Dermis microvascular lymphatic vessel endothelial cell (primary cell): Measurements from ENCODE around the gene CDKN2D. TPM values are rescaled to one million over a fixed set of nuclear protein-coding genes. Genes with fewer than 3 reads are reported as not detected.
"Not testable (repeated sequence)": the region's sequence is repeated elsewhere in the genome, so short reads cannot be mapped to it uniquely, and the experiment has no call there.

Source experiments
- DNase-seq, 2 donors: peaks; one replicate each; pipeline versions ENCODE4 v3.0.0 to v3.0.0-alpha.2; 2010; ENCODE audit warnings: low read depth in 2 of 2
- total RNA-seq: library from RNA; depleted of rRNA; stranded (reverse); fragments of >200 nt; gene quantifications from 2 replicates; pipeline ENCODE4 v1.2.1, GENCODE V29; 2014

Gene CDKN2D
- total RNA-seq, 1 donor from 2014 or later: 4.9 TPM

DNA sequence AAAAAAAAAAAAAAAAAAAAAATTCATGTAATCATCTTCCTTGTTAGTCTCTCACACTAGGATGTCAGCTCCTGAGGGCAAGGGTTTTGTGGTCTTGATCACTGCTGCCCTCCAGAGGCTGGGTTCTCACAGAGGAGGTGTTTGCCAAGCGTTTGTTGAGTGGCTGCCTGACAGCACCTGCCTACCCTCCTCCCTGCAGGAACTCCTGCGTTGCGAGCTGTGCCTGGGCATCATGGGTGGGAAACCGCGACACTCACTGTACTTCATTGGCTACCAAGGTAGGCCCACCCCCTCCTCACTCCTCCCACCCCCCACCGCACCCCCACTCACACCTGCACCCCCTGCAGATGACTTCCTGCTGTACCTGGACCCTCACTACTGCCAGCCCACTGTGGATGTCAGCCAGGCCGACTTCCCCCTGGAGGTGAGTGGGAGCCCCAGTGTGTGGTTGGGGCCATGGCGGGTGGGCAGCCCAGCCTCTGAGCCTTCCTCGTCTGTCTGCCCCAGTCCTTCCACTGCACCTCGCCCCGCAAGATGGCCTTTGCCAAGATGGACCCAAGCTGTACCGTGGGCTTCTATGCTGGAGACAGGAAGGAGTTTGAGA, 17.0 kb downstream of the CDKN2D start:
- no peak for DNase-seq

DNA sequence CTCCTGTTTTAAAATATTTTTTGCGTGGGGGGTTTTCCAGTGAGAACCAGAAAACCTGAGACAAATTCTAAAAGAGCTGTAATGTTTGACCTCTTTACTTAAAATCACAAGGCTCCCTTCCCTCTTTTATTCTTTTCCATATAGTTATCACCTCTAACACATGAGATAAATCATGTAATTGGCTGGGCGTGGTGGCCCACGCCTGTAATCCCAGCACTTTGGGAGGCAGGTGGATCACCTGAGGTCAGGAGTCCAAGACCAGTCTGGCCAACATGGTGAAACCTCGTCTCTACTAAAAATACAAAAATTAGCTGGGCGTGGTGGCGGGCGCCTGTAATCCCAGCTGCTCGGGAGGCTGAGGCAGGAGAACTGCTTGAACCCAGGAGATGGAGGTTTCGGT, 17.8 kb downstream of the CDKN2D start:
- DNase-seq: not testable (repeated sequence)

DNA sequence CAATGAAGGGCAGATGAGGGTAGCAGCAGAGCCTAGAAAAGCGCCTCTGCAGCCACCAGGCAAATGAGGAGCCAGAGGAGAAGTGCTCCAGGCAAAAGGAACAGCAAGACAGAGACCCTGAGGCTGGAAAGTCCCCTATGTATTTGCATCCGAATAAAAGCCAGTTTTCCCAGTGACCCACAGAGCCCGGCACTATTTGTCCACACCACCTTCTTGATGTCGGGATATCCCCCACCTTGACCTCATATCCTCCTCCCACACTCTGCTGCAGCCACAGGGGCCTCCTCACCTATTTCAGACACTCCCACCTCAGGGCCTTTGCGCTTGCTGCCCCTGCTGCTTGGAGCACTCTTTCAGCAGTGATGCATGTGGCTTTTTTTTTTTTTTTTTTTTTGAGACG, 18.4 kb downstream of the CDKN2D start:
- DNase-seq: no peak

DNA sequence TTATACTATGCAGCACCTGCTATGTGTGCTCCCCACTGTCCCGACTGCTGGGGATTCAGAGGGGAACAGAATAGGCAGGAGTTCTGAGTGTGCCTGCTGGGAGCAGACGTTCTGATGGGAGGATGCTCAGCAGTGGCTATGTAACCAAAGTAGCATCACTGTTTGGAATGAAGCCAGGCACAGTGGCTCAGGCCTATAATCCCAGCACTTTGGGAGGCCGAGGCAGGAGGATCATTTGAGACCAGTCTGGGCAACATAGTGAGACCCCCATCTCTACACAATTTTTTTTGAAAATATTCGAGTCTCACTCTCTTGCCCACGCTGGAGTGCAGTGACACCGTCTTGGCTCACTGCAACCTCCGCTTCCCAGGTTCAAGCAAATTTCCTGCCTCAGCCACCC, 19.0 kb downstream of the CDKN2D start:
- no peak for DNase-seq

DNA sequence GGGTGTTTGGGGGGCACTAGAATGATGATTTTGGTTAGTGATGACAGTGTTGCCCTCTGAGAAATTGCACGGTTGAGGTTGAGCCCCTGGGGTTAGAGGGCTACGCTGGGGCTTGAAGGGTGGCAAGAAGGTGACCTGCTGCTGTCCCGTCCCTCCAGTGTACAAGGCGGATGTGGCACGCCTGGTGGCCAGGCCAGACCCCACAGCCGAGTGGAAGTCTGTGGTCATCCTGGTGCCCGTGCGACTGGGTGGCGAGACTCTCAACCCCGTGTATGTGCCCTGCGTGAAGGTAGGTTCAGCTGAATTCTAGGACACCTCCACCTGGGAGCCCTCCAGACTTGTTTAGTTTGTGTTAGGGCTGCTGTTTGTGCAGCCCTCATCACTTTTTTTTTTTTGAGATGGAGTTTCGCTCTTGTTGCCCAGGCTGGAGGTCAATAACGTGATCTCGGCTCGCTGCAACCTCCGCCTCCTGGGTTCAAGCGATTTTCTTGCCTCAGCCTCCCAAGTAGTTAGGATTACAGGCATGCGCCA, 20.0 kb downstream of the CDKN2D start:
- DNase-seq: no peak

DNA sequence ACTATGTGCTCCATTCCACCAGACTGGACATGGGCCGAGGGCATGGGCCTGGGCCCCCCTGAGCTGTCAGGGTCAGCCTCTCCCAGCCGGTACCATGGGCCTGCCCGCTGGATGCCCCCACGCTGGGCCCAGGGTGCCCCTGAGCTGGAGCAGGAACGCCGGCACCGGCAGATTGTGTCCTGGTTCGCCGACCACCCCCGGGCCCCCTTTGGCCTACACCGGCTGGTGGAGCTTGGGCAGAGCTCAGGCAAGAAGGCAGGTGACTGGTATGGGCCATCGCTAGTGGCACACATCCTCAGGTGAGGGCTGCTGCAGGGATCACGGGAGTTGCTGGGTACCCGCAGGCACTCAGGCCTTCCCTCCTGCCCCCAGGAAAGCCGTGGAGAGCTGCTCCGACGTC, 22.0 kb downstream of the CDKN2D start:
- DNase-seq: no peak

DNA sequence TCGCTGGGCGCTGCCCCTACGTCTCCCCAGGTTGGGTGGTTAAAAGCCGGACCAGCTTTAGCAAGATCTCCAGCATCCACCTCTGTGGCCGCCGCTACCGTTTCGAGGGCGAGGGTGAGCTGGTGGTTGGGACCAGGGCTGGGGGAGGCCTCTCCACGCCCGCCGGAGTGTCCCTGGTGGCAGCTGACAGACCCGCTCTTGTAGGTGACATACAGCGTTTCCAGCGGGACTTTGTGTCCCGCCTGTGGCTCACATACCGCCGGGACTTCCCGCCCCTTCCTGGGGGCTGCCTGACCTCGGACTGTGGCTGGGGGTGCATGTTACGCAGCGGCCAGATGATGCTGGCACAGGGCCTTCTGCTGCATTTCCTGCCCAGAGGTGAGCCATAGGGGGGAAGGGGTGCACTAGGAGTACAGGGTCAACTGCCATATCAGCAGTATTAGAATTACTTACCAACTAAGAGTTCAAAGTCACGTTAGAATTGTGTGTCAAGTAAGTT, 24.0 kb downstream of the CDKN2D start:
- DNase-seq: no peak

DNA sequence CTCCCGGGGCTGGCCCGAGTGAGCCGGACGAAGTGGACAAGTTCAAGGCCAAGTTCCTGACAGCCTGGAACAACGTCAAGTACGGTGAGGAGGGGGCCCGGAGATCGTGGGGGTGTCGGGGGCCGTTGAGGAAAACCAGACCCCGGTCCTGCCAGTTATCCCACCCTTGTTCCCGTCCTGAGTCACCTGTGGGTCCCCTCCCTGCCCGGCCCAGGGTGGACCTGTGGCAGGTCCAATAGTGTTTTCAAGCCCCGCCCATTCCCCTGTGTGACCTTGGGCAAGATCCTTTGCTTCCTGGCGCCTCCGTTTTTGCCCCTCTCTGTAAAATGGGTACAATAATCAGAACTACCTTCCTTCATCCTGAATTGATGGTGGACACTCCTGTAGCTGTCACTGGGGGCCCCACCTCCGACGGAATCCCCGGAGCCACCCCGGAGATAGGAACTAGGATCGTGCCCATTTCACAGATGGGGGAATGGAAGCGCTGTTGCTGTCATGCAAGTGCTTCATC, 24.5 kb downstream of the CDKN2D start:
- no peak for DNase-seq

DNA sequence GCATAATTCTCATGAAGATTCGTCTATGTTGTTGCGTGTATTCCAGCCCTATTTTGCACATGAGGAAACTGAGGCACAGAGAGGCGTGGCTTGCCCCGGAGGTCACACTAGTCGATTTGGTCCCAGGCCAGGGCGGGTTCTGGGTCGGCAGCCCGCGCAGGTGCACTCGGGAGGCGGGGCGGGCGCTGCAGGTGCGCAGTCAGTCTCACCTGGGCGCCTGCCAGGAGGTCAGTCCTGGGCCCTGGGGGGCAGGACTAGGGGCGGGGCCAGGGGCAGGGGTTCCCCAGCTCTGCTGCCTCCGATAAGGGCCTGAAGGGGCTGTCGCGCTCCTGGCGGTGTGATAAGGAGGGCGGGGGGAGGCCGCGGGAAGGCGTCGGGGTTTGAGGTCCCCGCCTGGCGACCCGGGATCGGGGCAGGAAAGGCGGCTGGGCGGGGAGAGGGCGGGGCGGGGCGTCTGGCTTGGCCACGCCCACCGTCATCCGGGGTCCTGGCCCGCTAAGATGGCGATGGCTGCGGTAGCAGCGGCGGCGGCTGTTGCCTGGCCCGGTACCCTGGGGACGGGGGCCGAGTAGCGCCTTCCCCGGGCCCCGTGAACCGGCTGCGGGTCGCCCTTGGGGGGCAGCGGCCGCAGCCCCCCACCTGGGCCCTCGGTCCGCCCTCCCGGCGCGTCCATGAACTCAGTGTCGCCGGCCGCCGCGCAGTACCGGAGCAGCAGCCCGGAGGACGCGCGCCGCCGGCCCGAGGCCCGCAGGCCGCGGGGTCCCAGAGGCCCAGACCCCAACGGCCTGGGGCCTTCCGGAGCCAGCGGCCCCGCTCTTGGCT, 25.1 kb downstream of the CDKN2D start, which contains the start of gene ATG4D:
Gene ATG4D, plus strand, starts transcription at position 485 of the 822 bp plus-strand sequence. Its CDS starts 187 bp downstream, at position 672.
- peak in 1 of 2 donors; percentile 53 for DNase-seq

DNA sequence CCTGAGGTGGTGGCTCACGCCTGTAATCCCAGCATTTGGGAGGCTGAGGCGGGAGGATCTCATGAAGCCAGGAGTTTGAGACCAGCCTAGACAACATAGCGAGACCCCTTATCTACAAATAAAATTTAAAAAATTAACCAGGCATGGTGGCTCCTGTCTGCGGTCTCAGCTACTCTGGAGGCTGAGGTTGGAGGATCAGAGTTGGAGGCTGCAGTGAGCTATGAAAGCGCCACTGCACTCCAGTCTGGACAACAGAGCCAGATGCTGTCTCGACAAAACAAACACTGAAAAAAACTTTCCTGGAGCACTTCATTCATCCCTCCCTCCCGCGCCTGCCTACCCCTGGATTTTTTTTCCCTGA, 25.7 kb downstream of the CDKN2D start:
- DNase-seq: no peak

DNA sequence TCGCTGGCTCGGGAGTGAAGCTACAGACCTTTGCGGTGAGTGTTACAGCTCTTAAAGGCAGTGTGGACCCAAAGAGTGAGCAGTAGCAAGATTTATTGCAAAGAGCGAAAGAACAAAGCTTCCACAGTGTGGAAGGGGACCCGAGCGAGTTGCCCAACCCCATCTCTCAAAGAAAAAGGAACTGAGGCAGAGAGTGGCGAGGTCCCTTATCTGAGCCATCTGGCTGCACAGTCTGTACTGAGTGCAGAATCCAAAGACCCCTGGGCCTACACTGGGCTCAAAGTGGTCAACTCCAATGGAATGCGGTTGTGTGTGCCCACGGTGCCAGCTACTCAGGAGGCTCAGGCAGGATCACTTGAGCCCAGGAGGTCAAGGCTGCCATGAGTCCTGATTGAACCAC, 29.8 kb downstream of the CDKN2D start:
- DNase-seq: not testable (repeated sequence)

DNA sequence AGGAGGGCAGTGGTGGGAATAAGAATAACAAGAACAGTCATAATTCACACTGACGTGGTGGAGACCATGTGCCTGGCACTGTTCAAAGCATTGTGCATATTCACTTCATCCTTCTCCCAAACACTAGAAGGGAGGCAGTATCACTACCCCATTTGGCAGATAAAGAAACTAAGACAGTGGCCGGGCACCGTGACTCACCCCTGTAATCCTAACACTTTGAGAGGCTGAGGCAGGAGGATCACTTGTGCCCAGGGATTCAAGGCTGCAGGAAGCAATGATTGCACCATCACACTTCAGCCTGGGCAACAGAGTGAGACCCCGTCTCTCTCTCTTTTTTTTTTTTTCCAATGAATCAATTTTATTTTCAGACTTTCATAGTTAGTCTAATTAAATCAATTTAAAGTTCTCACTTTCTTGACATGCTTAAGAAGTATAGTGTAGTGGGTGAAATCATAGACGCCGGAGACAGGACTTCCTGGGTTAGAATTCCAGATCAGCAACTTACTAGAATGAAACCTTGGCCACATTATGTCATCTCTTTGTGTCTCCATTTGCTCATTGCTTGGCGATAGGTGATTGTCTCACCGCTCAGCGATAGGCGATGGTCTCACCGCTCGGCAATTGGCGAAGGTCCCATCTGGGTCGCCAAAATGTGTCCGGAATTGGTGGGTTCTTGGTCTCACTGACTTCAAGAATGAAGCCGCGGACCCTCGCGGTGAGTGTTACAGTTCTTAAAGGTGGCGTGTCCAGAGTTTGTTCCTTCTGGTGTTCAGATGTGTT, 30.4 kb downstream of the CDKN2D start:
- no peak for DNase-seq

DNA sequence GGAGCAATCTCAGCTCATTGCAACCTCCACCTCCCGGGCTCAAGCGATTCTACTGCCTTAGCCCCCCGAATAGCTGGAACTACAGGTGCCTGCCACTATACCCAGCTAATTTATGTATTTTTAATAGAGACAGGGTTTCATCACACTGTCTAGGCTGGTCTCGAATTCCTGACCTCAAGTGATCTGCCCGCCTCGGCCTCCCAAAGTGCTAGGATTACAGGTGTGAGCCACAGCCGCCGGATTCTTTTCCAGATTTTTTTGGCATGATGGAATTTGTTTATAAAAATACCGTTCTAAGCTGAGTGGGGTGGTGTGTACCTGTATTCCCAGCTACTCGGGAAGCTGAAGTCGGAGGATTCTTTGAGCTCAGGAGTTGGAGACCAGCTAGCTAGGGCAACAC, 31.1 kb downstream of the CDKN2D start:
- no peak for DNase-seq

DNA sequence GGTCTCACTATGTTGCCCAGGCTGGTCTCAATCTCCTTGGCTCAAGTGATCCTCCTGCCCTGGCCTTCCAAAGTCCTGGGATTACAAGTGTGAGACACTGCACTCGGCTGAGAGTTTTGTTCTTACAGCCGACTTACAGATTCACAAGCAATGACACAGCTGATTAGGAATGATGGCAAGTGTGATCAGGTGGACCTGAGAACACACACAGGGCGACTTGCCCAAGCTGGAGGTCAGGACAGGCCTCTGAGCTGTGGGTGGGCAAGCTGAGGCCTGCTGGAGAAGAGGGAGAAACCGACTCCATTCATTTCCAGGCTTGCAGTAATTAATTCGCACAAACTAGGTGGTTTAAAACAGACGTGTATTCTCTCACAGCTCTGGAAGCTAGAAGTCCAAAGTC, 33.2 kb downstream of the CDKN2D start:
- no peak for DNase-seq

DNA sequence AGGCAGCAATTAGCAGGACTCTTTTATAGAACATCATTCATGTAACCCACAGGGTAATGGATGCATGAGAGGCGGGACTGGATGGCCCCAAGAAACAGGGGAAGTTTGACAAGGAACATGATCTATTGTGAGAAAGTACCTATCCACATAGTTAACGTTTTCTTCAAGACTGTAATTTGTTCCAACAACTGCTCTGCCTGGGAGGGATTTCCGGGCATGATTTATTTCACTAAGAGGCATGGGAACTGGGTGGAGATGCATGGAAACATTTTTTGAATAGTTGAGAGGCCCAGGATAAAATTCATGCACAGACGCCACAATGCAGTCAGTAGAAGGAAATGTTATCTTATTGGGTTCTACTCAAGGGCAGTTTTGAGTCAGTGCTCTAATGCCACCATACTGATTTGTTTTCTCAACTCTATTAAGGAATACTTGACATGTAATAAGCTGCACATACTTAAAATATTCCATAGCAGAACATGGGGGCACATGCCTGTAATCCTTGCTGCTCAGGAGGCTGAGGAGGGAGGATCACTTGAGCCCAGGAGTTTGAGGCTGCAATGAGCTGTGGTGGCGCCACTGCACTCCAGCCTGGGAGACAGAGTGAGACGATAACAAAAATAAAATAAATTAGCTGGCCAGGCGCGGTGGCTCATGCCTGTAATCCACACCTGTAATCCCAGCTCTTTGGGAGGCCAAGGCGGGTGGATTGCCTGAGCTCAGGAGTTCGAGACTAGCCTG, 35.0 kb downstream of the CDKN2D start:
- no peak for DNase-seq

DNA sequence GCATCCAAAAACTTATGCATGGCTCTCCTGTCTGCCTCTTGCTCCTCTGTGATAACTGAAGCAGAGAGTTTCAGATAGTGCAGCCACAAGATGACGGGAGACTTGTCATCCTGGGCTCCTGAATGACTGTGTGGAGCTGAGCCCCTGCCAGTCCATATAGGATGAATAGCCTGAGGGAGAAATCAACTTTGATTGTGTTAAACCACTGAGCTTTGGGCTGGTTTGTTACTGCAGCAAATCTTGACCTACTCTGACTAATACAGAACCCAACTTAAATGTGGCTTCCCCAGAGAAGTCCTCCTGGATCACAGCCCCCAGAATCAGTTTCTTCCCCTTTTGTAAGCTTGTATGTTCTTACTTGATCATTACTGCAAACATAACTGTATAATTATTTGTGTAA, 36.3 kb downstream of the CDKN2D start:
- no peak for DNase-seq

DNA sequence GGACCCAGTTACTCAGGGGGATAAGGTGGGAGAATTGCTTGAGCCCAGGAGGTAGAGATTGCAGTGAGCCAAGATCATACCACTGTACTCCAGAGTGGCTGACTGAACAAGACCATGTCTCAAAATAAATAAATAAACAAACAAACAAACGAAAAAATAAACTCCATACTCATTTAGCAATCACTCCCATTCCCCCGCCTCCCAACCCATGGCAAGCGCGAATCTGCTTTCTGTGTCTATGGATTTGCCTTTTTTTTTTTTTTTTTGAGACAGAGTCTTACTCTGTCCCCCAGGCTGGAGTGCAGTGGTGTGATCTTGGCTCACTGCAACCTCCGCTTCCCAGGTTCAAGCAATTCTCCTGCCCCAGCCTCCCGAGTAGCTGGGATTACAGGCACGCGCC, 41.9 kb downstream of the CDKN2D start:
- not testable (repeated sequence) for DNase-seq

DNA sequence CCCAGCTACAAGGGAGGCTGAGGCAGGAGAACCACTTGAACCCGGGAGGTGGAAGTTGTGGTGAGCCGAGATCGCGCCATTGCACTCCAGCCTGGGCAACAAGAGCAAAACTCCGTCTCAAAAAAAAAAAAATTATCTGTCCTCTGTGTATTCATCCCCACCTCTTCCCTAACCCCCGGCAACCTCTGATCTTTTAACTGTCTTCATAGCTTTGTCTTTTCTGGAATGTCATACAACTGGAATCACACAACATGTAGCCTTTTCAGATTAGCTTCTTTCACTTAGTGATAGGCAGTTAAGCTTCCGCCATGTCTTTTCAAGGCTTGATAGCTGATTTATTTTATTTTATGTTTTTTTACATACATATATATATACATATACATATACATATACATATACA, 43.1 kb downstream of the CDKN2D start:
- DNase-seq: no peak

DNA sequence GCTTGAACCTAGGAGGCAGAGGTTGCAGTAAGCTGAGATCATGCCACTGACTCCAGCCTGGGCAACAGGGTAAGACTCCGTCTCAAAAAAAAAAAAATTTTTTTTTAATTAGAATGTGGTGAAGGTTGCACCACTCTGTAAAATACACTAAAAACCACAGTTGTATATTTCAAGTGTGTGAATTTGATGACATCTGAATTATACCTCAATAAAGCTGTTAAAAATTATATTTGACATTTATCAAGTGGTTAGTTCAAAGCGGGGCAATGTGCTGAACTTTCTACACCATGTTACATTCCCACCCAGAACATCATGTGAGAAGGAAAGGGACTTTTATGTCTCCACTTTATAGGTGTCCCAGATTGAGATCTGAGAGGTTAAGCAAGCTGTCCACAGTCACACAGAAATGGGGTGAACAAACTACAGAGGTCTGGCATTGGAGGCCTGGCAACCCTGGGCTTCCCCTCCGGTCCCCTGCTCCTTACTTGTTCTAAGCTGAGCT, 45.6 kb downstream of the CDKN2D start:
- DNase-seq: no peak

DNA sequence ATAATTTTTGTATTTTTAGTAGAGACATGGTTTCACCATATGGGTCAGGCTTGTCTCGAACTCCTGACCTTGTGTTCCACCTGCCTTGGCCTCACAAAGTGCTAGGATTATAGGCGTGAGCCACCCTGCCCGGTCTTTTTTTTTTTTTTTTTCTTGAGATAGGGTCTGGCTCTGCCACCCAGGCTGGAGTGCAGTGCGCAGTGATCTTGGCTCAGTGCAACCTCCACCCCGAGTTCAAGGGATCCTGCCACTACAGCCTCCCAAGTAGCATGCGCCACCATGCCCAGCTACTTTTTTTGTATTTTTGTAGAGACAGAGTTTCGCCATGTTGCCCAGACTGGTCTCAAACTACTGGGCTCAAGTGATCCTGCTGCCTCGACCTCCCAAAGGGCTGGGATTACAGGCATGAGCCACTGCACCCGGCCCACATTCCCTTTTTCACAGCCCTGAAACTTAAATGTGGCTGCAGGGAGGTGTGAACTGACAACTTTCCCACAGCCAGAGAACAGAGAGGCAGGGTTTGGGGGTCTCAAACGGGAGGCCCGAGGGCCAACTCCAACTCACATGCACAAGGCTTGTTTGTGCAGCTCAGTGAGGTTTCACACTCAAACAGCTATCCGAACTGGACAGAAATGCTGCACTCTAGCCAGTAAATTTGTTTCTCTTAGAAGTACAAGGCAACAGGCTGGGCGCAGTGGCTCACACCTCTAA, 47.2 kb downstream of the CDKN2D start:
- no peak for DNase-seq
